Measurements from ENCODE around the gene PRKCD. TPM values are rescaled to one million over a fixed set of nuclear protein-coding genes. Genes with fewer than 3 reads are reported as not detected.

The PRKCD gene
- total RNA-seq, 1 experiment from 2014 or later = 9.6 TPM

DNA sequence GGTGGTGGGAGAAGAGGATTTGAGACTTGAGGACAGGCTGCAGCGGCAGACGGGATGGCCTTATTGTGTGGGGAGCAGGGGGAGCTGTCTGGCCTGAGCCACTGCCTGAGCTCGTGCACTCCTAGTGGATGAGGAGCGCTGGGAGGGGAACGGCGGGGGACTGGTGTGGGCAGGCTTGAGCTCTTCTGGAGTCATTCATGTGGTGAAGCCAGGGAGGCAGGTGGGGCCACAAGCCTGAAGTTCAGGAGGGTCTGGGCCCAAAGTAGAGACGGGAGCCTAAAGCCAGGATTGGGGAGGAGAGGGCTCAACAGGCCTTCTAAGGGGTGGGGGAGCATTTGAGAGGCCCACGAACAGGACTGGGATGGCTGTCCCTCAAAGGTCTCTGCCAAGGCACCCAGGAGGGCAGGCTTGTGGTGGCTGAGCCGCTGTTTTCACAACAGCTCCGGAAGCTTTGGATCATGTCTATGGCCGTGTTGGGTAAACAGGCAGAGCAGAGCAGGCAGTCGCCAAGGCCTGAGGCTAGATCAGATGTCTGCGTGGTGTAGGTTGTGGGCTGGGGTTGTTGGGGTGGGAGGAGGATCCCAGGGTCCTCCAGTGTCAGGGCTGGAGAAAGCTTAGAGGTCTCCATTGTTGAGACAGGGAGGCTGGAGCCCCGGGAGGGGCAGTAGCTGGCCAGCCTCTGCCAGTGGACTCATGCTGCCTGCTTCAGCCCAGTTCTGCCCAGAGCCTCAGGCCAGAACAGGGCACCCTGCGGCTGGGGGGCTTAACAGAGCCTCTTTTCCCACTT lies 8.2 kb downstream of the PRKCD start:
- H3K27me3 Mint-ChIP-seq (ENCODE audit: insufficient read depth, unreplicated experiment) = no peaks in the 10 kb centered on the region
- BruUV-seq (replicated peaks) = no TSS peak
- no peak for DNase-seq (ENCODE audit: unreplicated experiment)
- H3K36me3 Mint-ChIP-seq (ENCODE audit: insufficient read depth, unreplicated experiment) = peaks cover 5% of the 10 kb centered on the region
- intact Hi-C loops (cut with micrococcal nuclease) = no loop called here
- no peak overlapping the region for H3K27ac Mint-ChIP-seq (ENCODE audit: low read depth, unreplicated experiment)
- POLR2A ChIA-PET = no interaction called here
- no peak for TF ChIP-seq CTCF (IDR thresholded peaks at IDR 0.05; ENCODE audit: unreplicated experiment)
- CTCF ChIA-PET = interaction anchor here (0.6 to 3.0 kb wide), 3 partner anchors 19 to 35 kb away, joined by 3 to 19 read pairs (median 4); no protein-coding TSS in a partner anchor
- H3K4me3 Mint-ChIP-seq (ENCODE audit: unreplicated experiment) = no peak overlapping the region
- H3K9me3 Mint-ChIP-seq (ENCODE audit: unreplicated experiment) = no peaks in the 10 kb centered on the region
- H3K4me1 Mint-ChIP-seq (ENCODE audit: insufficient read depth, unreplicated experiment) = peaks cover 6% of the 10 kb centered on the region

- H3K9me3 Mint-ChIP-seq (ENCODE audit: unreplicated experiment) = no peaks in the 10 kb centered on the region
- ChIA-PET POLR2A (no interaction called here), CTCF (interaction anchor here (1.0 to 3.0 kb wide), 2 partner anchors 26 to 36 kb away, joined by 4 to 19 read pairs; no protein-coding TSS in a partner anchor)
- no peak for DNase-seq (ENCODE audit: unreplicated experiment)
- peaks cover 5% of the 10 kb centered on the region for H3K36me3 Mint-ChIP-seq (ENCODE audit: insufficient read depth, unreplicated experiment)
- no TSS peak for BruUV-seq (replicated peaks)
- peaks cover 6% of the 10 kb centered on the region for H3K4me1 Mint-ChIP-seq (ENCODE audit: insufficient read depth, unreplicated experiment)
- no peak overlapping the region for H3K27ac Mint-ChIP-seq (ENCODE audit: low read depth, unreplicated experiment)
- H3K4me3 Mint-ChIP-seq (ENCODE audit: unreplicated experiment) = no peak overlapping the region
- no peaks in the 10 kb centered on the region for H3K27me3 Mint-ChIP-seq (ENCODE audit: insufficient read depth, unreplicated experiment)
- no peak for TF ChIP-seq CTCF (IDR thresholded peaks at IDR 0.05; ENCODE audit: unreplicated experiment)
- intact Hi-C loops (cut with micrococcal nuclease) = no loop called here
These were observed 8.9 kb downstream of the PRKCD start for GRCh38 chr3:53169832-53170324.

- Mint-ChIP-seq H3K36me3 (ENCODE audit: insufficient read depth, unreplicated experiment) (peaks cover 5% of the 10 kb centered on the region), H3K9me3 (ENCODE audit: unreplicated experiment) (no peaks in the 10 kb centered on the region), H3K4me1 (ENCODE audit: insufficient read depth, unreplicated experiment) (peaks cover 6% of the 10 kb centered on the region), H3K27me3 (ENCODE audit: insufficient read depth, unreplicated experiment) (no peaks in the 10 kb centered on the region), H3K27ac (ENCODE audit: low read depth, unreplicated experiment) (no peak overlapping the region), H3K4me3 (ENCODE audit: unreplicated experiment) (no peak overlapping the region)
- DNase-seq (ENCODE audit: unreplicated experiment) = no peak
- ChIA-PET CTCF (interaction anchor here (0.6 to 3.0 kb wide), 3 partner anchors 25 to 397 kb away, joined by 3 to 19 read pairs (median 4); no protein-coding TSS in a partner anchor), POLR2A (no interaction called here)
- intact Hi-C loops (cut with micrococcal nuclease) = no loop called here
- no peak for TF ChIP-seq CTCF (IDR thresholded peaks at IDR 0.05; ENCODE audit: unreplicated experiment)
- BruUV-seq (replicated peaks) = no TSS peak
These were observed 9.5 kb downstream of the PRKCD start for GRCh38 chr3:53170325-53171063.

GRCh38 chr3:53171064-53171418 lies 10.0 kb downstream of the PRKCD start:
- Mint-ChIP-seq H3K27me3 (ENCODE audit: insufficient read depth, unreplicated experiment) (no peaks in the 10 kb centered on the region), H3K4me1 (ENCODE audit: insufficient read depth, unreplicated experiment) (peaks cover 6% of the 10 kb centered on the region), H3K36me3 (ENCODE audit: insufficient read depth, unreplicated experiment) (peaks cover 5% of the 10 kb centered on the region), H3K9me3 (ENCODE audit: unreplicated experiment) (no peaks in the 10 kb centered on the region), H3K27ac (ENCODE audit: low read depth, unreplicated experiment) (no peak overlapping the region), H3K4me3 (ENCODE audit: unreplicated experiment) (no peak overlapping the region)
- ChIA-PET POLR2A (interaction anchor here (0.7 kb wide), 1 partner anchor 16 kb away, joined by 3 read pairs; no protein-coding TSS in a partner anchor), CTCF (interaction anchor here (0.6 to 3.0 kb wide), 3 partner anchors 25 to 397 kb away, joined by 3 to 19 read pairs (median 4); no protein-coding TSS in a partner anchor)
- TF ChIP-seq CTCF (IDR thresholded peaks at IDR 0.05; ENCODE audit: unreplicated experiment) = no peak
- no peak for DNase-seq (ENCODE audit: unreplicated experiment)
- no TSS peak for BruUV-seq (replicated peaks)
- intact Hi-C loops (cut with micrococcal nuclease) = no loop called here
